ENCODE results near the gene TMEM270. TPM values are rescaled to one million over a fixed set of nuclear protein-coding genes. Genes with fewer than 3 reads are reported as not detected.
"Not testable (repeated sequence)": the region's sequence is repeated elsewhere in the genome, so short reads cannot be mapped to it uniquely, and the experiment has no call there.

The TMEM270 gene
- total RNA-seq, 2 experiments from 2014 or later, result not detected

DNA sequence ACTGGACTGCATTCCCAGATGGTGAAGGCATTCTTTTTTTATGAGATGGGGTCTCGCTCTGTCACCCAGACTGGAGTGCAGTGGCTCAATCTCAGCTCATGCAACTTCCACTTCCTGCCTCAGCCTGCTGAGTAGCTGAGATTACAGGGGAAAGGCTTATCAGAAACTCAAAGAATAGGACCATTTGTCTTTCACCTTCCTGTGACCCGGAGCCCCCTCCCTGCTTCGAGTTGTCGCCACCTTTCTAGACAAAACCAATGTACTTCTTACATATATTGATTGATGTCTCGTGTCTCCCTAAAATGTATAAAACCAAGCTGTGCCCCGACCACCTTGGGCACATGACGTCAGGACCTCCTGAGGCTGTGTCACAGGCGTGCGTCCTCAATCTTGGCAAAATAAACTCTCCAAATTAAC lies 16.8 kb upstream of the TMEM270 start:
- Histone ChIP-seq H3K4me1 (ENCODE audit: insufficient read depth, low read length) (peaks cover 20% of the 10 kb centered on the region), H3K27me3 (ENCODE audit: control insufficient read depth in 1 of 2, insufficient read depth in 2 of 2, low read length in 2 of 2) (peaks cover 0 to 2% of the 10 kb centered on the region in 2 experiments), H3K27ac (ENCODE audit: low read depth in 1 of 2, low read length in 2 of 2) (no peak overlapping the region), H3K9me3 (ENCODE audit: control insufficient read depth in 1 of 2, insufficient read depth in 1 of 2, low read length in 2 of 2) (no peaks in the 10 kb centered on the region), H3K4me3 (ENCODE audit: low read length) (no peak overlapping the region), H3K36me3 (ENCODE audit: insufficient read depth, low read length) (no peaks in the 10 kb centered on the region)
- peak overlapping the region; percentile 55 for H3K4me3 Mint-ChIP-seq
- ChIA-PET CTCF (interaction anchor here (1.4 kb wide), 1 partner anchor 11 kb away, joined by 4 read pairs; no protein-coding TSS in a partner anchor), POLR2A (no interaction called here)
- TF ChIP-seq, protein P1, sequence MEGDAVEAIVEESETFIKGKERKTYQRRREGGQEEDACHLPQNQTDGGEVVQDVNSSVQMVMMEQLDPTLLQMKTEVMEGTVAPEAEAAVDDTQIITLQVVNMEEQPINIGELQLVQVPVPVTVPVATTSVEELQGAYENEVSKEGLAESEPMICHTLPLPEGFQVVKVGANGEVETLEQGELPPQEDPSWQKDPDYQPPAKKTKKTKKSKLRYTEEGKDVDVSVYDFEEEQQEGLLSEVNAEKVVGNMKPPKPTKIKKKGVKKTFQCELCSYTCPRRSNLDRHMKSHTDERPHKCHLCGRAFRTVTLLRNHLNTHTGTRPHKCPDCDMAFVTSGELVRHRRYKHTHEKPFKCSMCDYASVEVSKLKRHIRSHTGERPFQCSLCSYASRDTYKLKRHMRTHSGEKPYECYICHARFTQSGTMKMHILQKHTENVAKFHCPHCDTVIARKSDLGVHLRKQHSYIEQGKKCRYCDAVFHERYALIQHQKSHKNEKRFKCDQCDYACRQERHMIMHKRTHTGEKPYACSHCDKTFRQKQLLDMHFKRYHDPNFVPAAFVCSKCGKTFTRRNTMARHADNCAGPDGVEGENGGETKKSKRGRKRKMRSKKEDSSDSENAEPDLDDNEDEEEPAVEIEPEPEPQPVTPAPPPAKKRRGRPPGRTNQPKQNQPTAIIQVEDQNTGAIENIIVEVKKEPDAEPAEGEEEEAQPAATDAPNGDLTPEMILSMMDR (IDR thresholded peaks at IDR 0.05), result no peak
- H3K27me3 Mint-ChIP-seq, result no peaks in the 10 kb centered on the region
- intact Hi-C loops (cut with DNase I, micrococcal nuclease), result loop anchor here in 1 of 2 experiments (5.0 kb wide), 1 partner anchor 177 kb away; the partner anchor contains the start of gene VPS37D
- ATAC-seq (ENCODE audit: poor library complexity) (no peak), DNase-seq (no peak)
- peaks cover 14% of the 10 kb centered on the region for H3K4me1 Mint-ChIP-seq (ENCODE audit: low read depth)
- H3K36me3 Mint-ChIP-seq (ENCODE audit: low read depth), result no peaks in the 10 kb centered on the region
- no peaks in the 10 kb centered on the region for H3K9me3 Mint-ChIP-seq
- peak overlapping the region; percentile 20 for H3K27ac Mint-ChIP-seq

DNA sequence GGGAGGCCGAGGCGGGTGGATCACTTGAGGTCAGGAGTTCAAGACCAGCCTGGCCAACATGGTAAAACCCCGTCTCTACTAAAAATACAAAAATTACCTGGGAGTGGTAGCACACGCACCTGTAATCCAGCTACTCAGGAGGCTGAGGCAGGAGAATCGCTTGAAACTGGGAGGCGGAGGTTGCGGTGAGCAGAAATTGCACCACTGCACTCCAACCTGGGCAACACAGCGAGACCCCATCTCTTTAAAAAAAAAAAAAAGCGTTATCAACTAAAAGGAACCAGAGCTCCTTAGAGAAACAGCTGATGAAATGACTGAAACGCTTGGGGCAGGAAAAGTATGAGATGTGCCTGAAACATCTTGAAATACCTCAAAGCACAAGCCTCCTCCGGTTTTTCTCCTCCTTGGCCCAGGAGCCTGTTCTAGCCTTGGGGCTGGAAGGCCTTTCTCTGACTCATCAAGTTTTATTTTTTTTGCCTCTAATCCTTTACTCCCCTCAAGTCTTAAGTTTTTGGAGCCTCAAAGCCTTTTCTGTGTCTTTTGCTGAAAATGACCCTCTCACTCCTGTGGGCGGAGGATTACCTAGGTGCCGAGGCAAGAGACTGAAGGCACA lies 16.0 kb upstream of the TMEM270 start:
- intact Hi-C loops (cut with DNase I, micrococcal nuclease), result loop anchor here in 1 of 2 experiments (5.0 kb wide), 1 partner anchor 178 kb away; the partner anchor contains the start of gene VPS37D
- TF ChIP-seq, protein P1 (IDR thresholded peaks at IDR 0.05), result no peak
- Histone ChIP-seq H3K4me1 (ENCODE audit: insufficient read depth, low read length) (peaks cover 20% of the 10 kb centered on the region), H3K4me3 (ENCODE audit: low read length) (no peak overlapping the region), H3K36me3 (ENCODE audit: insufficient read depth, low read length) (no peaks in the 10 kb centered on the region), H3K9me3 (ENCODE audit: control insufficient read depth in 1 of 2, insufficient read depth in 1 of 2, low read length in 2 of 2) (no peaks in the 10 kb centered on the region), H3K27ac (ENCODE audit: low read depth in 1 of 2, low read length in 2 of 2) (no peak overlapping the region), H3K27me3 (ENCODE audit: control insufficient read depth in 1 of 2, insufficient read depth in 2 of 2, low read length in 2 of 2) (peaks cover 0 to 2% of the 10 kb centered on the region in 2 experiments)
- ChIA-PET POLR2A (no interaction called here), CTCF (interaction anchor here (0.5 to 1.4 kb wide), 2 partner anchors 10 to 13 kb away, joined by 4 to 5 read pairs; no protein-coding TSS in a partner anchor)
- Mint-ChIP-seq H3K4me1 (ENCODE audit: low read depth) (peaks cover 14% of the 10 kb centered on the region), H3K36me3 (ENCODE audit: low read depth) (no peaks in the 10 kb centered on the region), H3K27ac (no peak overlapping the region), H3K27me3 (no peaks in the 10 kb centered on the region), H3K4me3 (peak overlapping the region; percentile 11), H3K9me3 (no peaks in the 10 kb centered on the region)
- ATAC-seq (ENCODE audit: poor library complexity) (no peak), DNase-seq (no peak)

DNA sequence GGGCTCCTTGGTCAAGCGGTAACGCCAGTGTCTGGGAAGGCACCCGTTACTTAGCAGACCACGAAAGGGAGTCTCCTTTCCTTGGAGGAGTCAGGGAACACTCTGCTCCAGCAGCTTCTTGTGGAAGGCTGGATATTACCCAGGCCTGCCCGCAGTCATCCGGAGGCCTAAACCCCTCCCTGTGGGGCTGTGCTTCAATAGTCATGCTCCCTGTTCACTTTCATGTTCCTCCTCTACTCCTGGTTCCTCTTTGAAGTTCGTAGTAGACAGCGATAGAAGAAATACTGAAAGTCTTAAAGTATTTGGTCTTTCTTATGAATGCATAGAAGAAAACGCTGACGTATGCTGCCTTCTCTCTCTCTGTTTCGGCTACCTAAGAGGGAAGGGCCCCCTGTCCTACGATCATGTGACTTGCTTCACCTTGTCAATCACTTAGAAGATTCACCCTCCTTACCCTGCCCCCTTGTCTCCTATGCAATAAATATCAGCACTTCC lies 15.2 kb upstream of the TMEM270 start:
- H3K27ac Mint-ChIP-seq; intact Hi-C loops (cut with DNase I, micrococcal nuclease); H3K36me3 ChIP-seq (ENCODE audit: insufficient read depth, low read length); H3K27me3 Mint-ChIP-seq; H3K4me3 Mint-ChIP-seq; H3K9me3 ChIP-seq (ENCODE audit: control insufficient read depth in 1 of 2, insufficient read depth in 1 of 2, low read length in 2 of 2); H3K27me3 ChIP-seq (ENCODE audit: control insufficient read depth in 1 of 2, insufficient read depth in 2 of 2, low read length in 2 of 2); ATAC-seq (ENCODE audit: poor library complexity); POLR2A ChIA-PET; H3K9me3 Mint-ChIP-seq; H3K27ac ChIP-seq (ENCODE audit: low read depth in 1 of 2, low read length in 2 of 2); H3K36me3 Mint-ChIP-seq (ENCODE audit: low read depth); H3K4me3 ChIP-seq (ENCODE audit: low read length): not testable (repeated sequence)
- CTCF ChIA-PET, result interaction anchor here (1.4 kb wide), 1 partner anchor 9 kb away, joined by 4 read pairs; no protein-coding TSS in a partner anchor
- H3K4me1 ChIP-seq (ENCODE audit: insufficient read depth, low read length), result peaks cover 24% of the 10 kb centered on the region
- peak in 1 of 14 experiments; percentile 39 for DNase-seq
- peaks cover 14% of the 10 kb centered on the region for H3K4me1 Mint-ChIP-seq (ENCODE audit: low read depth)

Measured in CD4-positive, alpha-beta T cell (primary cell).